PFSK-1 (cell line): Measurements from ENCODE around the gene VSTM4.

Experiments
- FOXP2 ChIP-seq: optimal IDR thresholded peaks from 2 replicates; pipeline ENCODE3; 2011; ENCODE audit warnings: borderline replicate concordance, control low read depth, inconsistent platforms; ENCODE audit not compliant: insufficient read depth; ENCODE audit errors: extremely low read length, extremely low read depth
- POLR2AphosphoS5 ChIP-seq: IDR thresholded peaks from 2 replicates; pipeline ENCODE4 v1.6.1; 2012; ENCODE audit warnings: low read depth, mild to moderate bottlenecking, control low read depth, low read length, moderate library complexity
- REST ChIP-seq, 2 experiments: IDR thresholded peaks; 2 replicates each; pipeline versions ENCODE4 v1.6.1 to v1.8.0; 2011 to 2012; ENCODE audit warnings: low read depth in 2 of 2, low read length in 2 of 2, control low read depth in 1 of 2, inconsistent platforms in 1 of 2, mild to moderate bottlenecking in 1 of 2, moderate library complexity in 1 of 2; ENCODE audit not compliant: insufficient read depth in 1 of 2
- SIN3A ChIP-seq: IDR thresholded peaks from 2 replicates; pipeline ENCODE4 v1.6.1; 2012; ENCODE audit warnings: mild to moderate bottlenecking, low read length, moderate library complexity, borderline replicate concordance; ENCODE audit not compliant: insufficient read depth
- TAF1 ChIP-seq: IDR thresholded peaks from 2 replicates; pipeline ENCODE4 v1.6.1; 2012; ENCODE audit warnings: low read length, control low read depth, borderline replicate concordance; ENCODE audit not compliant: insufficient read depth

The VSTM4 gene

GRCh38 chr10:49123981-49124950, 8.9 kb upstream of the VSTM4 start:
- TF ChIP-seq REST (IDR thresholded peaks at IDR 0.05; ENCODE audit: insufficient read depth in 1 of 2, low read depth in 2 of 2, low read length in 2 of 2) (no peak), SIN3A (no peak), FOXP2 (no peak), TAF1 (no peak), POLR2AphosphoS5 (no peak)

- no peak for TF ChIP-seq SIN3A
- no peak for TF ChIP-seq POLR2AphosphoS5
- TF ChIP-seq TAF1 = no peak
- TF ChIP-seq FOXP2 = no peak
- no peak for TF ChIP-seq REST (IDR thresholded peaks at IDR 0.05; ENCODE audit: insufficient read depth in 1 of 2, low read depth in 2 of 2, low read length in 2 of 2)
Measured at GRCh38 chr10:49120911-49121310, 5.6 kb upstream of the VSTM4 start.

GRCh38 chr10:49119746-49120145, 4.4 kb upstream of the VSTM4 start:
- TF ChIP-seq REST (IDR thresholded peaks at IDR 0.05; ENCODE audit: insufficient read depth in 1 of 2, low read depth in 2 of 2, low read length in 2 of 2) (no peak), POLR2AphosphoS5 (no peak), TAF1 (no peak), SIN3A (no peak), FOXP2 (no peak)

GRCh38 chr10:49118430-49119074, 3.2 kb upstream of the VSTM4 start:
- TF ChIP-seq POLR2AphosphoS5 (no peak), REST (IDR thresholded peaks at IDR 0.05; ENCODE audit: insufficient read depth in 1 of 2, low read depth in 2 of 2, low read length in 2 of 2) (no peak), FOXP2 (no peak), SIN3A (no peak), TAF1 (no peak)
